Measurements from ENCODE around the gene GPR139.

Gene GPR139

GRCh38 chr16:20045886-20046285 lies 27.8 kb downstream of the GPR139 start:
- H3K4me3 ChIP-seq (ENCODE audit: low read depth, low read length) = no peak overlapping the region
- in situ Hi-C loops (cut with HindIII; ENCODE audit: low sequenced_read_pairs) = no loop called here
- TF ChIP-seq CTCF (IDR thresholded peaks at IDR 0.05; ENCODE audit: low read depth, low read length, missing control alignments) = no peak
- no peak for DNase-seq (ENCODE audit: low read depth)

GRCh38 chr16:20042848-20043247 lies 30.8 kb downstream of the GPR139 start:
- no peak for DNase-seq (ENCODE audit: low read depth)
- in situ Hi-C loops (cut with HindIII; ENCODE audit: low sequenced_read_pairs) = no loop called here
- no peak overlapping the region for H3K4me3 ChIP-seq (ENCODE audit: low read depth, low read length)
- TF ChIP-seq CTCF (IDR thresholded peaks at IDR 0.05; ENCODE audit: low read depth, low read length, missing control alignments) = no peak

- in situ Hi-C loops (cut with HindIII; ENCODE audit: low sequenced_read_pairs) = no loop called here
- DNase-seq (ENCODE audit: low read depth) = no peak
- H3K4me3 ChIP-seq (ENCODE audit: low read depth, low read length) = no peak overlapping the region
- no peak for TF ChIP-seq CTCF (IDR thresholded peaks at IDR 0.05; ENCODE audit: low read depth, low read length, missing control alignments)
Measured at GRCh38 chr16:20041924-20042596, 31.6 kb downstream of the GPR139 start.

GRCh38 chr16:20040011-20040410 lies 33.7 kb downstream of the GPR139 start:
- in situ Hi-C loops (cut with HindIII; ENCODE audit: low sequenced_read_pairs) = no loop called here
- no peak for TF ChIP-seq CTCF (IDR thresholded peaks at IDR 0.05; ENCODE audit: low read depth, low read length, missing control alignments)
- no peak overlapping the region for H3K4me3 ChIP-seq (ENCODE audit: low read depth, low read length)
- DNase-seq (ENCODE audit: low read depth) = no peak

GRCh38 chr16:20029611-20030010 lies 44.1 kb downstream of the GPR139 start:
- no peak overlapping the region for H3K4me3 ChIP-seq (ENCODE audit: low read depth, low read length)
- no peak for TF ChIP-seq CTCF (IDR thresholded peaks at IDR 0.05; ENCODE audit: low read depth, low read length, missing control alignments)
- no peak for DNase-seq (ENCODE audit: low read depth)
- in situ Hi-C loops (cut with HindIII; ENCODE audit: low sequenced_read_pairs) = no loop called here

- in situ Hi-C loops (cut with HindIII; ENCODE audit: low sequenced_read_pairs) = no loop called here
- no peak for TF ChIP-seq CTCF (IDR thresholded peaks at IDR 0.05; ENCODE audit: low read depth, low read length, missing control alignments)
- H3K4me3 ChIP-seq (ENCODE audit: low read depth, low read length) = no peak overlapping the region
- DNase-seq (ENCODE audit: low read depth) = no peak
Measured at GRCh38 chr16:20026361-20027072, 47.2 kb downstream of the GPR139 start.

Data from astrocyte of the cerebellum (primary cell).